Globus pallidus (tissue), 1 donor: ENCODE data around the gene DCDC2.
"Not testable (repeated sequence)": the region's sequence is repeated elsewhere in the genome, so short reads cannot be mapped to it uniquely, and the experiment has no call there.

Source experiments
- DNase-seq: peaks from one replicate; pipeline ENCODE4 v3.0.0-alpha.2; 2015; ENCODE audit warnings: low spot score

The DCDC2 gene

GRCh38 chr6:24272148-24272547 lies 85.7 kb downstream of the DCDC2 start:
- no peak for DNase-seq

GRCh38 chr6:24270011-24270410 lies 87.8 kb downstream of the DCDC2 start:
- DNase-seq = no peak

DNA sequence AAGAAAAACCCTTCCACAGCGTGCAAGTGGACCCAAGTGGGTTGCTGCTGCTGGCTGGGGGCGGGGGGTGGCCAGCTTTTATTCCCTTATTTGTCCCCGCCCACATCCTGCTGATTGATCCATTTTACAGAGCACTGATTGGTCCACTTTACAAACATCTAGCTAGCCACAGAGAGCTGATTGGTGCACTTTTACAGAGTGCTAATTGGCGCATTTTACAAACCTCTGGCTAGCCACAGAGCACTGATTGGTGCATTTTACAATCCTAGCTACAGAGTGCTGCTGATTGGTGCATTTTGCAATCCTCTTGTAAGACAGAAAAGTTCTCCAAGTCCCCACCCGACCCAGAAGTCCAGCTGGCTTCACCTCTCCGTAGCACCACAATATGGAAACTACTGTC lies 99.6 kb downstream of the DCDC2 start:
- not testable (repeated sequence) for DNase-seq

- no peak for DNase-seq
Measured at GRCh38 chr6:24257282-24257681, 100.6 kb downstream of the DCDC2 start.

GRCh38 chr6:24255676-24256075 lies 102.2 kb downstream of the DCDC2 start:
- no peak for DNase-seq

GRCh38 chr6:24253360-24253759 lies 104.5 kb downstream of the DCDC2 start:
- no peak for DNase-seq

- DNase-seq = no peak
Measured at GRCh38 chr6:24252280-24252679, 105.6 kb downstream of the DCDC2 start.

DNA sequence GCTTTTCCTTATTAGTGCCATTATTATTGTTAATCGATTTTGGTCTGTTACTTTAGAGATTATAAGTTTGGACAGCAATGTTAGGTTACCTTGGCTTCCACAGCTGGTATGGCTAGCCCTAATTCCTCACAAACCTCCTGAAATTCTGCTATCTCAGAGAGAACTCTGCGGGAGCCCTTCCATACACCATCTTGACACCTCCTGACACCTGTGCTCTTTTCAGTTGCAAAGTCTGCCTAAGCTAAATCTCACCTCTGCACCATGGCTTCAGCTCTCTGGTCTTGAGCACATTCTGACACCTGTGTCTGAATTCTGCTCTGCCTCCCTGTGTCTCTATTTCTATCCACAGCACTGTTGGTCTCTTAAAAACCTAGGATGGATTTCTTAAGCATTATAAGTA lies 106.5 kb downstream of the DCDC2 start:
- DNase-seq = no peak

DNA sequence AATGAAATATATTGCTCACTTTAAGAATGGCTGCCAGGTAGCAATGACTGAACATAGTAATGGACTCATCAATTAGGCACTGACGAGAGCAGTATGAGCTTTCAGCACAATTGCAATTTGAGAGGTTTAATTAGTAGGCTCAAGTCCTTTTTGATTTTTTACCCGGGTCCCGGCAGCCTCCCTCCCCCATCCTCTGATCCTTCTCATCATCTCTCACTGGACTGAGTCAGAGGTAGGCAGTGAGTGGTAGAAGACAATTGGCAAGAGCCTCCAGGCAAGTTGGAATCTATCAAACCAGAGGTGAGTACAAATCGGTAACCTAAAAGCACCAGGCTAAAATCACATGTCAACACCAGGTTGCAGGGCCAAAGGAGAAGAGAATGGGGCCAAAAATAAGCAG lies 107.9 kb downstream of the DCDC2 start:
- DNase-seq = no peak

GRCh38 chr6:24245275-24245674 lies 112.6 kb downstream of the DCDC2 start:
- no peak for DNase-seq

DNA sequence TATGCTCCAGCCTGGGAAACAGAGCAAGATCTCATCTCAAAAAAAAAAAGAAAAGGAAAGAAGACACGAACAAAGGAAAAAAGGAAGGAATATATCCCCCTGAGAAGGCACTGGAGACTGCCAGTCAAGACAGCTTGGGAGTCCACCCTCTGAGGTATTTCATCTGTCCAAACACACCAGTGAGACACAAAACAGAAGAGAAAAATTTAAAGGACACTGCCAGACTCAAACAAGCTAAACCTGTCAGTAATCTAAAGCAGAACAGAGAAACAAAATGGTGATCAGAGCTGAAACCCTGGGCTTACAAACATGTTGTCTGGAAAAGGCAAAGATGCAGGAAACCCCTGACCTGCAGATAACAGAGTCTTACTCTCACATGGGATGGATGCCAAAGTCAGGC lies 114.9 kb downstream of the DCDC2 start:
- no peak for DNase-seq

- not testable (repeated sequence) for DNase-seq
Measured at GRCh38 chr6:24241779-24242178, 116.1 kb downstream of the DCDC2 start.

DNA sequence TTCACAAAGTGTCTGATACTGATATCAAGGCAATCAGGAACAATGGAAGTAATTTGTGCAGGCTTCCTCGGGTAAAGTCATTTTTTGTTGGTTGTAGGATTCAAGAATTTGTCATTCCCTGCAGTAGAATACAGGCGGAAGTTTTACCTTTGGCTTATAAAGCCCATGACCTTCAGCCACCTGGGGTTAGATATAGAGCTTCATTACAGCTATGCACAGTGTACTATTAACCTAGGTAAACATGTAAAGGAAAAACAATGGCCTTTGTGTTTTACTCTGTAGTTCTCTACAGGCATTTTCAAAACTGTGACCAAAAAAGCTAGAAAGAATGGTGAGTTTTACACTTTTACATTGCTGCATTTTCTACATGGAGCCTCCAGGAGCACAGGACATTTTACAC lies 116.9 kb downstream of the DCDC2 start:
- DNase-seq = no peak

DNA sequence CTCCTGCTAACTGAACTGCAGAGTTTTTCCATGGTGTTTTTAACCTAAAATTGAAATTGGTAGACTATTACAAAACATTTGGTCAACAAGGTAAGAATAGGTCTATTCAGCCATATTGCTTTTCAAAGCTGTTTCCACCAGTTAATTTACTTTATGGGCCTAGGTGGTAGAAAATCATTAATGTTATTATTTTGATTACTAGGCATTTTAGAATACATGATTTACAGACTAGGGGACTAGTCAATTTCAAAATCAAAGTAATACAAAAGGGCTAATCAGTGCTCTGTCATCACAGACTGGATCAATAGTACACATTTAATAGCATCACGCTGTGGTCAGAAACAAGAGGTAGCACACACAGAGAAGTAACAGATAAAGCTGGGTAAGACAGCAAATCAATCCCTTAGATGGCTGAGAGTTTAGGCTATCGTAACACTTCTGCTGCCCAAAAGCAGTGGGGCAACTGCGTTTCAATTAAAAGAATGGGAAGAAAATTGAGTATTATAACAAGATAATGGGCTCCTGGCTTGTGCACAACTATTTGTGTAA lies 117.4 kb downstream of the DCDC2 start:
- DNase-seq = no peak

DNA sequence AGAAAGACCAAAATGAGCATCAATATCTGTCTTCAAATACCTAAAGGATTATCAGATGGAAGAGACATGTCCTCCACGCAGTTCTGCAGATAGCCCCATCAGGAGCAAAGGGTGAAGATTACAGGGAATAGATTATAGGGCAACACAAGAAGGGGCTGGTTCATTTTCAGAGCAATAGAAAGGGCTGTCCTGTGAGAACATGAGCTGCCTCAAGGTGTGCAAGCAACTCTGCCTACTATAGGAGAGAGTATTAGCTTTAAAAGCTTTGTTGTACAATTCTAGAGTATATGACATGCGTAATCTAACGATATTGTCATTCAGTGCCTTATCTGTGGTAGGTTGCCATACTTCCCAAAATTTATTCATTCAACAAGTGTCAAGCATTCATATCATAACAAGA lies 119.2 kb downstream of the DCDC2 start:
- no peak for DNase-seq

GRCh38 chr6:24236779-24237178 lies 121.1 kb downstream of the DCDC2 start:
- DNase-seq = not testable (repeated sequence)

DNA sequence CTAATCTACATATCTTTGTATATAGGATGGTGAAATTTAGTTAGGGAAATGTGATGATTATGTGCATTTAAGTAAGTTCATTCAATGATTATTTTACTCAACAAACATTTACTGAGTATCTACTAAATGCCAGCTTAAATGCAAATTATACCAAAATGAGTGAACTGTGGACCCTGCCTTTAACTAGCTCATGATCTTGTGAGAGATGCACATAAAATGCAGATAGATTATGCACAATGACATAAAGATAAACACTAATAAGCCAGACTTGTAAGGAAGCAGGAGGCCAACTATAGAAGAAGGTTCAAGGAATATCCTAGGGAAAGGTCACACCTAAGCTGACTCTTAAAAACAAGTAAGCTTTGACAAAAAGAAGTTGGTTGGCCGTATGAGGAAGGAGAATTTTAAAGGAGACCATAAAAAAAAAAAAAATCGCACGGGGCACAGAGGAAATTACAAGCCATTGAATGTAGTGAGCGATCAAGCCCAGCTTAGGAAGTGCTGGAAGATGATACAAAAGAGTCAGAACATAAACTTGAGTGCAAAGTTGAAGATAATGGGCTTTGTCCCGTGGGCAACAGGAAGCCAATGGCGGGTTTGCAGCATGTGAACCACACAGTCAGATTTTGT lies 123.9 kb downstream of the DCDC2 start:
- DNase-seq = no peak

GRCh38 chr6:24231438-24231977 lies 126.4 kb downstream of the DCDC2 start:
- DNase-seq = no peak

GRCh38 chr6:24229696-24230405 lies 128.0 kb downstream of the DCDC2 start:
- DNase-seq = no peak

DNA sequence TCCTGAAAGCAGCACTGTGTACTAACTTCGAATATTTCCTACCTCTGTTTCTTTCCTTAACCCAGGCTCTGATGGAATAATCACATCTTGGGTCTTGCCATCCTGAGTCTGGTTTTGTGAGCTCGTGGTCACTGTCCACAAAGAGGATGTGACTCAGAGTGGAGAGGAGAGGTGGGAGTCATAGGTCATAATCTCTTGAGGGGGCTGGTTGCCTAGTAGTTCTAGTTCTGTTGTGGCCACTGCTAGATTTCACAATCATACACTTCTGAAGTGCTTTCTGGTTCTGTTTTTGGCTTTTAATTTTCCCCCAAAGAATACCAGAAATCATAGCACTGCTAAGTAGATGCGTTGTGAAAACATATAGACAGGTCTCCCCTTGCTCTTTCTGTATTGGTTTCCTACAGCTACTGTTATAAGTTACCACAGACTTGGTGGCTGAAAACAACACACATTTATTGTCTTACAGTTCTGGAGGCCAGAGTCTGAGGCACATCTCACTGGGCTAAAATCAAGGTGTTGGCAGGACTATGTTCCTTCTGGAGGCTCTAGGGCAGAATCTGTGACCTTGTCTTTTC lies 129.1 kb downstream of the DCDC2 start:
- no peak for DNase-seq

GRCh38 chr6:24228123-24228522 lies 129.7 kb downstream of the DCDC2 start:
- DNase-seq = peak; percentile 11

- DNase-seq = no peak
Measured at GRCh38 chr6:24227556-24227955, 130.3 kb downstream of the DCDC2 start.

- DNase-seq = no peak
Measured at GRCh38 chr6:24226541-24226940, 131.3 kb downstream of the DCDC2 start.
